OCI-LY7 (cell line): ENCODE measurements around the gene B3GALT4. TPM values are rescaled to one million over a fixed set of nuclear protein-coding genes. Genes with fewer than 3 reads are reported as not detected.
A peak's percentile ranks its signal among the peaks of the same experiment; 100 is the strongest.

Source experiments
- BruUV-seq: library from RNA; stranded (reverse); fragments of 400-500 nt; replicated peaks from 2 replicates; lab custom pipeline; 2021; lab: Mats Ljungman, UMichigan
- CTCF ChIA-PET: fragments of 300-600 bp; sonication (Branson Sonifier 250); formaldehyde crosslinking; loops from one replicate; lab custom pipeline; 2022; ENCODE audit warnings: antibody characterized with exemption; ENCODE audit not compliant: unreplicated experiment; lab: Charles Lee
- POLR2A ChIA-PET: fragments of 300-600 bp; sonication (Branson Sonifier 250); formaldehyde crosslinking; loops from one replicate; lab custom pipeline; 2022; ENCODE audit warnings: antibody characterized with exemption; lab: Charles Lee
- DNase-seq: peaks from one replicate; pipeline ENCODE4 v3.0.0-alpha.2; 2015; ENCODE audit warnings: low spot score
- H2AFZ ChIP-seq: fragments of 200-600 bp; sonication (generic), shearing (Covaris generic); 2 replicates; pipeline ENCODE4 v1.6.1; 2014; ENCODE audit warnings: mild to moderate bottlenecking, antibody characterized with exemption, low read length, moderate library complexity
- H3K27ac ChIP-seq: fragments of 200-600 bp; sonication (generic); 2 replicates; pipeline ENCODE4 v1.5.1; 2014; ENCODE audit warnings: mixed run types, low read depth, mild to moderate bottlenecking, moderate library complexity, low read length, inconsistent platforms; ENCODE audit not compliant: poor library complexity, severe bottlenecking
- H3K36me3 ChIP-seq: fragments of 200-600 bp; sonication (generic); 2 replicates; pipeline ENCODE4 v1.6.1; 2014; ENCODE audit warnings: mild to moderate bottlenecking, antibody characterized with exemption, low read length, moderate library complexity, mixed read lengths; ENCODE audit not compliant: insufficient read depth
- H3K4me1 ChIP-seq: fragments of 200-600 bp; sonication (generic); 2 replicates; pipeline ENCODE4 v1.5.1; 2014; ENCODE audit warnings: mild to moderate bottlenecking, low read length; ENCODE audit not compliant: insufficient read depth, poor library complexity, severe bottlenecking
- H3K4me2 ChIP-seq: fragments of 200-600 bp; sonication (generic); 2 replicates; pipeline ENCODE4 v1.6.1; 2014; ENCODE audit warnings: mild to moderate bottlenecking, low read length
- H3K4me3 ChIP-seq: fragments of 200-600 bp; sonication (generic); 2 replicates; pipeline ENCODE4 v1.5.1; 2014; ENCODE audit warnings: mild to moderate bottlenecking, low read depth, low read length; ENCODE audit not compliant: poor library complexity, severe bottlenecking
- H3K79me2 ChIP-seq: fragments of 200-600 bp; sonication (generic); 2 replicates; pipeline ENCODE4 v1.6.1; 2016; ENCODE audit warnings: low read depth, mild to moderate bottlenecking, low read length, moderate library complexity, mixed read lengths; ENCODE audit not compliant: insufficient read depth
- H3K9me2 ChIP-seq: fragments of 200-600 bp; sonication (generic); 2 replicates; pipeline ENCODE4 v1.6.1; 2016; ENCODE audit warnings: mild to moderate bottlenecking, low read length, mixed read lengths; ENCODE audit not compliant: insufficient read depth
- H3K9me3 ChIP-seq: fragments of 200-600 bp; sonication (generic); 2 replicates; pipeline ENCODE4 v1.6.1; 2014; ENCODE audit warnings: mild to moderate bottlenecking, mixed run types, low read length, mixed read lengths
- H4K20me1 ChIP-seq: fragments of 200-600 bp; sonication (generic); 2 replicates; pipeline ENCODE4 v1.6.1; 2014; ENCODE audit warnings: mild to moderate bottlenecking, antibody characterized with exemption, low read length, moderate library complexity, mixed read lengths; ENCODE audit not compliant: insufficient read depth
- EZH2phosphoT487 ChIP-seq: fragments of 200-600 bp; sonication (generic); IDR thresholded peaks from 2 replicates; pipeline ENCODE4 v1.6.1; 2018; ENCODE audit warnings: low read depth, borderline replicate concordance, mild to moderate bottlenecking, mixed run types, antibody characterized with exemption, low read length, moderate library complexity, mixed read lengths
- intact Hi-C: fragments of 100-400 bp; cut with micrococcal nuclease; formaldehyde crosslinking; loops from one replicate; pipeline ENCODE4 v1.10.0; 2022; ENCODE audit not compliant: unreplicated experiment
- total RNA-seq, 2 experiments: library from RNA; depleted of rRNA in 1 of 2; stranded (reverse); fragments of >200 nt in 1 of 2; shearing (Covaris generic) in 1 of 2; gene quantifications; 2 replicates each; pipeline ENCODE4 v1.2.3, GENCODE V29; 2014 to 2022
- TF ChIP-seq, protein P1 (sequence below): fragments of 200-600 bp; sonication (generic); conservative IDR thresholded peaks from 2 replicates; pipeline ENCODE4 v1.5.1; 2014; ENCODE audit warnings: mild to moderate bottlenecking, antibody characterized with exemption, low read length, moderate library complexity, mixed read lengths

Gene B3GALT4
- total RNA-seq, 2 experiments from 2014 or later = 14.1 to 14.2 TPM

DNA sequence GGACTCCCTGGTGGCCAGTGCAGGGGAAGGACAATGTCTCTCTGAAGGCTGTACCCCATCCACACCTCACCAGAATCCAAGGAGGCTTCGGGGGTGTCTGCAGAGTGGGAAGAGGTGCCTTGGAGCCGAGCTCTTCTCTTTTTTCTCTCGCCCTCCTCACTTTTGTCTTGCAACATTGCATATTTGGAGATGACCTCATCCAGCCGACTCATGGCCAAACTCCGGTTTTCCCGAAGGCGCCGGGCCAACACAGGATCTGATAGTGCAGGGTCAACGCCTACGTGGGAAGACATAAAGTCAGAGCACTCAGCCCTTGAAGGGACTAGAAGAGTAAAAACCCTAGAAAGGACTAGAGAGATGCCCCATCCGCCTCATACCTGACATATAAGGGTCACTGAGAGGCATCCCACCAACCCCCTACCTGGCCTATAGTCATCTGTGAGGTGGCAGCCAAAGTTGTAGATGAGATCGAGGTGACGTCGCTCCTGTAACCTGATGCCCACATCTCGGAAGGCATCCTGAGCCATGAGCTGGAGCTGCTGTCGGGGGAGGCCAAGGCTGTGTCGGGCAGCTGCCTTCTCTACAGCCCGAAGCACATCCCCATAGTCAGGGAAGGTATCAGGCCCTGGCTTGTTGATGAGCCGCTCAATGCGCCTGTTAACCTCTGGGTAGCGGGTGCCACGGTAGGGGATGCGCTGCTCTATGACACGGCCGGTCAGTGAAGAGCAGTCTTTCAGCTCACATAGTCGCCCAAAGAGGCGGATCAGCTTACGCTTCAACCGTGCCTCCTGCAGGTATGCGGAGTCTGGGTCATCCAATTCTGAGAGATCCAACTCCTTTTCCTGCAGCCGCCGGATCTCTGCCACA is 43.6 kb downstream of the B3GALT4 start:
- H3K4me3 ChIP-seq = peak overlapping the region; percentile 88

DNA sequence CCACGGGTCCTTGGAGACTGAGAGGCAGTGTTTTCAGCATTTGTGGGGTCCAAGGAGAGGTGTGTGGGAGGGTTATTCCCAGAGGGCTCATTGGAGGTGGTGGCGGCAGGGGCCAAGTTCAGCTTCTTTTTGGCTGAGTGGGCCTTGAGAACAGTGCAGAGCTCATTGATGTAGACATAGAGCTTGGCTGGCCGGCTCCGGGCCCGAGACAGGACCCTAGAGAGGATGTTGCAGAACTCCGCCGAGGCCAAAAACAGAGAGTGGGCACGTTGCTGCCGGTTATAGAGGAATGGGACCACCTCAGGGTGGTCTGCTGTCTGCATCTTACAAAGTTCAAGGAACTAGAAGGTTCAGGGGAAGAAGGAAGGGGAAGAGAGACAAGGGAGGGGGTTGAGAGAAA is 44.3 kb downstream of the B3GALT4 start:
- CTCF ChIA-PET = interaction anchor here (0.7 kb wide), 1 partner anchor 105 kb away, joined by 3 read pairs; no protein-coding TSS in a partner anchor
- no peaks in the 10 kb centered on the region for H4K20me1 ChIP-seq
- intact Hi-C loops = no loop called here
- POLR2A ChIA-PET = interaction anchor here (0.6 kb wide), 1 partner anchor 97 kb away, joined by 3 read pairs; no protein-coding TSS in a partner anchor
- peak overlapping the region; percentile 88 for H3K4me3 ChIP-seq
- peak overlapping the region; percentile 98 for H3K27ac ChIP-seq
- no peak for DNase-seq
- H2AFZ ChIP-seq = no peak overlapping the region
- H3K9me2 ChIP-seq = no peaks in the 10 kb centered on the region
- H3K4me1 ChIP-seq = peaks cover 63% of the 10 kb centered on the region
- peak overlapping the region; percentile 84 for H3K4me2 ChIP-seq
- no peak for TF ChIP-seq EZH2phosphoT487
- TF ChIP-seq, protein P1, sequence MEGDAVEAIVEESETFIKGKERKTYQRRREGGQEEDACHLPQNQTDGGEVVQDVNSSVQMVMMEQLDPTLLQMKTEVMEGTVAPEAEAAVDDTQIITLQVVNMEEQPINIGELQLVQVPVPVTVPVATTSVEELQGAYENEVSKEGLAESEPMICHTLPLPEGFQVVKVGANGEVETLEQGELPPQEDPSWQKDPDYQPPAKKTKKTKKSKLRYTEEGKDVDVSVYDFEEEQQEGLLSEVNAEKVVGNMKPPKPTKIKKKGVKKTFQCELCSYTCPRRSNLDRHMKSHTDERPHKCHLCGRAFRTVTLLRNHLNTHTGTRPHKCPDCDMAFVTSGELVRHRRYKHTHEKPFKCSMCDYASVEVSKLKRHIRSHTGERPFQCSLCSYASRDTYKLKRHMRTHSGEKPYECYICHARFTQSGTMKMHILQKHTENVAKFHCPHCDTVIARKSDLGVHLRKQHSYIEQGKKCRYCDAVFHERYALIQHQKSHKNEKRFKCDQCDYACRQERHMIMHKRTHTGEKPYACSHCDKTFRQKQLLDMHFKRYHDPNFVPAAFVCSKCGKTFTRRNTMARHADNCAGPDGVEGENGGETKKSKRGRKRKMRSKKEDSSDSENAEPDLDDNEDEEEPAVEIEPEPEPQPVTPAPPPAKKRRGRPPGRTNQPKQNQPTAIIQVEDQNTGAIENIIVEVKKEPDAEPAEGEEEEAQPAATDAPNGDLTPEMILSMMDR = no peak
- H3K36me3 ChIP-seq = peaks cover 43% of the 10 kb centered on the region
- peaks cover 45% of the 10 kb centered on the region for H3K79me2 ChIP-seq
- H3K9me3 ChIP-seq = no peaks in the 10 kb centered on the region
- no TSS peak for BruUV-seq

More for the DNA sequence above, 43.6 kb downstream of the B3GALT4 start:
- Histone ChIP-seq H3K4me2 (peak overlapping the region; percentile 84), H3K9me3 (no peaks in the 10 kb centered on the region), H2AFZ (no peak overlapping the region), H3K79me2 (peaks cover 45% of the 10 kb centered on the region), H3K27ac (peak overlapping the region; percentile 79), H4K20me1 (no peaks in the 10 kb centered on the region), H3K36me3 (peaks cover 44% of the 10 kb centered on the region), H3K4me1 (peaks cover 56% of the 10 kb centered on the region), H3K9me2 (no peaks in the 10 kb centered on the region)
- no peak for DNase-seq
- ChIA-PET POLR2A (no interaction called here), CTCF (no interaction called here)
- intact Hi-C loops = no loop called here
- no peak for TF ChIP-seq EZH2phosphoT487
- TF ChIP-seq, protein P1 = no peak
- no TSS peak for BruUV-seq

DNA sequence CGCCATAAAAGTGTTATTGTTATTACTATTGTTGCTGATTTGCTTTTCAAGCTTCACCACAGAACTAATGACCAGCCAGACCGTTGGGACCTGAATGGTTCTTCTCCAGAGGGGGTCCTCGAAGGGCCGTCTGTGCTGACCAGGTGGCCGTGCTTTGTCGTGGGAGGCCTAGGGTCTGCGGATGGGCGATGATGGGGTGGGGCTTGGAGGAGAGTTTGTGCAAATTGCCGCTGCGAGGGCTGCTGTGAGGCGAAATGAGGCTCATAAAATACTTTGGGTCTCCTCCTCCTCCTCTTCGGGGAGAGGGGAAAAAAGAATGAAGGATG is 46.7 kb downstream of the B3GALT4 start:
- DNase-seq = no peak
- no TSS peak for BruUV-seq
- intact Hi-C loops = no loop called here

More for the DNA sequence above, 46.7 kb downstream of the B3GALT4 start:
- Histone ChIP-seq H3K4me1 (peaks cover 56% of the 10 kb centered on the region), H3K27ac (peak overlapping the region; percentile 98), H3K9me2 (no peaks in the 10 kb centered on the region), H3K4me3 (peak overlapping the region; percentile 88), H2AFZ (no peak overlapping the region), H3K4me2 (peak overlapping the region; percentile 93), H3K79me2 (peaks cover 41% of the 10 kb centered on the region), H3K36me3 (peaks cover 34% of the 10 kb centered on the region), H3K9me3 (no peaks in the 10 kb centered on the region), H4K20me1 (no peaks in the 10 kb centered on the region)
- ChIA-PET CTCF (no interaction called here), POLR2A (interaction anchor here (0.5 to 1.8 kb wide), 4 partner anchors 10 to 371 kb away, joined by 3 to 12 read pairs (median 4); partner anchors contain the start of gene HLA-DMA)
- TF ChIP-seq, protein P1 = no peak
- no peak for TF ChIP-seq EZH2phosphoT487
